Measurements from ENCODE around the gene KIFBP. TPM values are rescaled to one million over a fixed set of nuclear protein-coding genes. Genes with fewer than 3 reads are reported as not detected.

KIFBP gene
- total and polyA plus RNA-seq, 9 of the 15 experiments (the other 6 are each of a cell fraction or from before 2014, with no cell fraction given), result 5.6 to 23.2 (median 14.8) TPM

DNA sequence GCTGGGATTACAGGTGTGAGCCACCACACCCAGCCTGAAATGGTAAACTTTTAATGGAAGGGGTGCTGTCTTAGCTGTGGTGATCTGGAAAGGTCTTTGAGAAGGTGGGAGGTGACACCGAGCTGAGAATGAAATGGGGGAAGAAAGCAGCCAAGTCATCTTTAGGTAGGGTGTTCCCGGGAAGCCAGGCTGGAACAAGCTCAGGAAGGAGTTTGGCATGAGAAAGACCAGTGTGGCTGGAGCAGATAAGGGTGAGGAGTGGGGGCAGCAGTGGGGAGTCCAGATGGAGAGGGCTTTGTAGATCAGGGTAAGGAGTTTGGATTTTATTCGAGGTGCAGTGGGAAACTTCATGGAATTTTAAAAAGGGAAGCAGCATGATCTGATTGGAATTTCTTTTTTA is 30.0 kb downstream of the KIFBP start (continued):
- TF ChIP-seq, protein P1, sequence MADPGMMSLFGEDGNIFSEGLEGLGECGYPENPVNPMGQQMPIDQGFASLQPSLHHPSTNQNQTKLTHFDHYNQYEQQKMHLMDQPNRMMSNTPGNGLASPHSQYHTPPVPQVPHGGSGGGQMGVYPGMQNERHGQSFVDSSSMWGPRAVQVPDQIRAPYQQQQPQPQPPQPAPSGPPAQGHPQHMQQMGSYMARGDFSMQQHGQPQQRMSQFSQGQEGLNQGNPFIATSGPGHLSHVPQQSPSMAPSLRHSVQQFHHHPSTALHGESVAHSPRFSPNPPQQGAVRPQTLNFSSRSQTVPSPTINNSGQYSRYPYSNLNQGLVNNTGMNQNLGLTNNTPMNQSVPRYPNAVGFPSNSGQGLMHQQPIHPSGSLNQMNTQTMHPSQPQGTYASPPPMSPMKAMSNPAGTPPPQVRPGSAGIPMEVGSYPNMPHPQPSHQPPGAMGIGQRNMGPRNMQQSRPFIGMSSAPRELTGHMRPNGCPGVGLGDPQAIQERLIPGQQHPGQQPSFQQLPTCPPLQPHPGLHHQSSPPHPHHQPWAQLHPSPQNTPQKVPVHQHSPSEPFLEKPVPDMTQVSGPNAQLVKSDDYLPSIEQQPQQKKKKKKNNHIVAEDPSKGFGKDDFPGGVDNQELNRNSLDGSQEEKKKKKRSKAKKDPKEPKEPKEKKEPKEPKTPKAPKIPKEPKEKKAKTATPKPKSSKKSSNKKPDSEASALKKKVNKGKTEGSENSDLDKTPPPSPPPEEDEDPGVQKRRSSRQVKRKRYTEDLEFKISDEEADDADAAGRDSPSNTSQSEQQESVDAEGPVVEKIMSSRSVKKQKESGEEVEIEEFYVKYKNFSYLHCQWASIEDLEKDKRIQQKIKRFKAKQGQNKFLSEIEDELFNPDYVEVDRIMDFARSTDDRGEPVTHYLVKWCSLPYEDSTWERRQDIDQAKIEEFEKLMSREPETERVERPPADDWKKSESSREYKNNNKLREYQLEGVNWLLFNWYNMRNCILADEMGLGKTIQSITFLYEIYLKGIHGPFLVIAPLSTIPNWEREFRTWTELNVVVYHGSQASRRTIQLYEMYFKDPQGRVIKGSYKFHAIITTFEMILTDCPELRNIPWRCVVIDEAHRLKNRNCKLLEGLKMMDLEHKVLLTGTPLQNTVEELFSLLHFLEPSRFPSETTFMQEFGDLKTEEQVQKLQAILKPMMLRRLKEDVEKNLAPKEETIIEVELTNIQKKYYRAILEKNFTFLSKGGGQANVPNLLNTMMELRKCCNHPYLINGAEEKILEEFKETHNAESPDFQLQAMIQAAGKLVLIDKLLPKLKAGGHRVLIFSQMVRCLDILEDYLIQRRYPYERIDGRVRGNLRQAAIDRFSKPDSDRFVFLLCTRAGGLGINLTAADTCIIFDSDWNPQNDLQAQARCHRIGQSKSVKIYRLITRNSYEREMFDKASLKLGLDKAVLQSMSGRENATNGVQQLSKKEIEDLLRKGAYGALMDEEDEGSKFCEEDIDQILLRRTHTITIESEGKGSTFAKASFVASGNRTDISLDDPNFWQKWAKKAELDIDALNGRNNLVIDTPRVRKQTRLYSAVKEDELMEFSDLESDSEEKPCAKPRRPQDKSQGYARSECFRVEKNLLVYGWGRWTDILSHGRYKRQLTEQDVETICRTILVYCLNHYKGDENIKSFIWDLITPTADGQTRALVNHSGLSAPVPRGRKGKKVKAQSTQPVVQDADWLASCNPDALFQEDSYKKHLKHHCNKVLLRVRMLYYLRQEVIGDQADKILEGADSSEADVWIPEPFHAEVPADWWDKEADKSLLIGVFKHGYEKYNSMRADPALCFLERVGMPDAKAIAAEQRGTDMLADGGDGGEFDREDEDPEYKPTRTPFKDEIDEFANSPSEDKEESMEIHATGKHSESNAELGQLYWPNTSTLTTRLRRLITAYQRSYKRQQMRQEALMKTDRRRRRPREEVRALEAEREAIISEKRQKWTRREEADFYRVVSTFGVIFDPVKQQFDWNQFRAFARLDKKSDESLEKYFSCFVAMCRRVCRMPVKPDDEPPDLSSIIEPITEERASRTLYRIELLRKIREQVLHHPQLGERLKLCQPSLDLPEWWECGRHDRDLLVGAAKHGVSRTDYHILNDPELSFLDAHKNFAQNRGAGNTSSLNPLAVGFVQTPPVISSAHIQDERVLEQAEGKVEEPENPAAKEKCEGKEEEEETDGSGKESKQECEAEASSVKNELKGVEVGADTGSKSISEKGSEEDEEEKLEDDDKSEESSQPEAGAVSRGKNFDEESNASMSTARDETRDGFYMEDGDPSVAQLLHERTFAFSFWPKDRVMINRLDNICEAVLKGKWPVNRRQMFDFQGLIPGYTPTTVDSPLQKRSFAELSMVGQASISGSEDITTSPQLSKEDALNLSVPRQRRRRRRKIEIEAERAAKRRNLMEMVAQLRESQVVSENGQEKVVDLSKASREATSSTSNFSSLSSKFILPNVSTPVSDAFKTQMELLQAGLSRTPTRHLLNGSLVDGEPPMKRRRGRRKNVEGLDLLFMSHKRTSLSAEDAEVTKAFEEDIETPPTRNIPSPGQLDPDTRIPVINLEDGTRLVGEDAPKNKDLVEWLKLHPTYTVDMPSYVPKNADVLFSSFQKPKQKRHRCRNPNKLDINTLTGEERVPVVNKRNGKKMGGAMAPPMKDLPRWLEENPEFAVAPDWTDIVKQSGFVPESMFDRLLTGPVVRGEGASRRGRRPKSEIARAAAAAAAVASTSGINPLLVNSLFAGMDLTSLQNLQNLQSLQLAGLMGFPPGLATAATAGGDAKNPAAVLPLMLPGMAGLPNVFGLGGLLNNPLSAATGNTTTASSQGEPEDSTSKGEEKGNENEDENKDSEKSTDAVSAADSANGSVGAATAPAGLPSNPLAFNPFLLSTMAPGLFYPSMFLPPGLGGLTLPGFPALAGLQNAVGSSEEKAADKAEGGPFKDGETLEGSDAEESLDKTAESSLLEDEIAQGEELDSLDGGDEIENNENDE (IDR thresholded peaks at IDR 0.05; ENCODE audit: low read depth, low read length), result no peak
- TF ChIP-seq, protein P2, sequence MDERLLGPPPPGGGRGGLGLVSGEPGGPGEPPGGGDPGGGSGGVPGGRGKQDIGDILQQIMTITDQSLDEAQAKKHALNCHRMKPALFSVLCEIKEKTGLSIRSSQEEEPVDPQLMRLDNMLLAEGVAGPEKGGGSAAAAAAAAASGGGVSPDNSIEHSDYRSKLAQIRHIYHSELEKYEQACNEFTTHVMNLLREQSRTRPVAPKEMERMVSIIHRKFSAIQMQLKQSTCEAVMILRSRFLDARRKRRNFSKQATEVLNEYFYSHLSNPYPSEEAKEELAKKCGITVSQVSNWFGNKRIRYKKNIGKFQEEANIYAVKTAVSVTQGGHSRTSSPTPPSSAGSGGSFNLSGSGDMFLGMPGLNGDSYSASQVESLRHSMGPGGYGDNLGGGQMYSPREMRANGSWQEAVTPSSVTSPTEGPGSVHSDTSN (CRISPR knock-in tag; IDR thresholded peaks at IDR 0.05; ENCODE audit: low read depth), result no peak
- TF ChIP-seq, protein P2 (tag; conservative IDR thresholded peaks at IDR 0.05; ENCODE audit: low read depth), result no peak
- TF ChIP-seq, protein P3, sequence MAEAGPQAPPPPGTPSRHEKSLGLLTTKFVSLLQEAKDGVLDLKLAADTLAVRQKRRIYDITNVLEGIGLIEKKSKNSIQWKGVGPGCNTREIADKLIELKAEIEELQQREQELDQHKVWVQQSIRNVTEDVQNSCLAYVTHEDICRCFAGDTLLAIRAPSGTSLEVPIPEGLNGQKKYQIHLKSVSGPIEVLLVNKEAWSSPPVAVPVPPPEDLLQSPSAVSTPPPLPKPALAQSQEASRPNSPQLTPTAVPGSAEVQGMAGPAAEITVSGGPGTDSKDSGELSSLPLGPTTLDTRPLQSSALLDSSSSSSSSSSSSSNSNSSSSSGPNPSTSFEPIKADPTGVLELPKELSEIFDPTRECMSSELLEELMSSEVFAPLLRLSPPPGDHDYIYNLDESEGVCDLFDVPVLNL (CRISPR knock-in tag; IDR thresholded peaks at IDR 0.05; ENCODE audit: low read depth), result no peak
- TF ChIP-seq ZBTB8A (IDR thresholded peaks at IDR 0.05; ENCODE audit: partially characterized antibody), result no peak
- TF ChIP-seq, protein P4, sequence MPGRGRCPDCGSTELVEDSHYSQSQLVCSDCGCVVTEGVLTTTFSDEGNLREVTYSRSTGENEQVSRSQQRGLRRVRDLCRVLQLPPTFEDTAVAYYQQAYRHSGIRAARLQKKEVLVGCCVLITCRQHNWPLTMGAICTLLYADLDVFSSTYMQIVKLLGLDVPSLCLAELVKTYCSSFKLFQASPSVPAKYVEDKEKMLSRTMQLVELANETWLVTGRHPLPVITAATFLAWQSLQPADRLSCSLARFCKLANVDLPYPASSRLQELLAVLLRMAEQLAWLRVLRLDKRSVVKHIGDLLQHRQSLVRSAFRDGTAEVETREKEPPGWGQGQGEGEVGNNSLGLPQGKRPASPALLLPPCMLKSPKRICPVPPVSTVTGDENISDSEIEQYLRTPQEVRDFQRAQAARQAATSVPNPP (IDR thresholded peaks at IDR 0.05; ENCODE audit: borderline replicate concordance, insufficient read depth, insufficient read length), result no peak

Measured in K562 (cell line).